Endodermal cell (in vitro differentiated cells): ENCODE data around the gene VIPR2. TPM values are rescaled to one million over a fixed set of nuclear protein-coding genes. Genes with fewer than 3 reads are reported as not detected.
A peak's percentile ranks its signal among the peaks of the same experiment; 100 is the strongest.

Experiments
- DNase-seq: peaks from one replicate; pipeline ENCODE4 v3.0.0-alpha.2; 2017
- H3K27ac ChIP-seq: 2 replicates; pipeline ENCODE4 v1.5.1; 2013; ENCODE audit warnings: mild to moderate bottlenecking, low read depth, low read length, moderate library complexity
- H3K27me3 ChIP-seq: 2 replicates; pipeline ENCODE4 v1.6.1; 2013; ENCODE audit warnings: mild to moderate bottlenecking, low read length, moderate library complexity; ENCODE audit not compliant: insufficient read depth, control insufficient read depth, poor library complexity, severe bottlenecking
- H3K36me3 ChIP-seq: 2 replicates; pipeline ENCODE4 v1.7.0; 2013; ENCODE audit warnings: mild to moderate bottlenecking, low read length, moderate library complexity; ENCODE audit not compliant: control insufficient read depth, insufficient read depth
- H3K4me1 ChIP-seq: one replicate; pipeline ENCODE4 v1.7.0; 2013; ENCODE audit warnings: low read length; ENCODE audit not compliant: control insufficient read depth, insufficient read depth
- H3K4me3 ChIP-seq: 2 replicates; pipeline ENCODE4 v1.5.1; 2013; ENCODE audit warnings: mild to moderate bottlenecking, low read length, moderate library complexity
- H3K9ac ChIP-seq: 2 replicates; pipeline ENCODE4 v1.6.1; 2013; ENCODE audit warnings: mild to moderate bottlenecking, low read length, moderate library complexity; ENCODE audit not compliant: poor library complexity, severe bottlenecking; ENCODE audit errors: extremely low read depth
- H3K9me3 ChIP-seq: 2 replicates; pipeline ENCODE4 v1.6.1; 2013; ENCODE audit warnings: mild to moderate bottlenecking, low read length, moderate library complexity; ENCODE audit not compliant: control insufficient read depth
- H3K27ac Mint-ChIP-seq: 2 replicates; pipeline ENCODE4 v1.8.0; 2020; ENCODE audit warnings: mixed read lengths
- H3K27me3 Mint-ChIP-seq: 2 replicates; pipeline ENCODE4 v1.8.0; 2021; ENCODE audit warnings: mild to moderate bottlenecking, mixed read lengths; ENCODE audit not compliant: insufficient read depth
- H3K36me3 Mint-ChIP-seq: 2 replicates; pipeline ENCODE4 v1.8.0; 2020; ENCODE audit warnings: low read depth, mixed read lengths
- H3K4me1 Mint-ChIP-seq: 2 replicates; pipeline ENCODE4 v1.8.0; 2020; ENCODE audit warnings: mixed read lengths
- H3K4me3 Mint-ChIP-seq: 2 replicates; pipeline ENCODE4 v1.8.0; 2020; ENCODE audit warnings: mild to moderate bottlenecking, moderate library complexity, mixed read lengths
- H3K9me3 Mint-ChIP-seq: 2 replicates; pipeline ENCODE4 v1.8.0; 2020; ENCODE audit warnings: mild to moderate bottlenecking, mixed read lengths
- WGBS, 2 experiments: methylation state at CpG; one replicate each; pipeline versions ENCODE4 v1.1.5 to v1.1.7; 2013; ENCODE audit warnings: missing lambda C conversion rate in 2 of 2, mixed read lengths in 1 of 2; ENCODE audit not compliant: insufficient coverage in 1 of 2, insufficient read length in 1 of 2; 5-methylcytosine and 5-hydroxymethylcytosine counted together
- total RNA-seq, 2 donors: library from RNA; stranded (reverse); fragmentation: NEBNext Ultra II Directional in 1 of 2; extraction: Animal tissue kit (Norgen Biotek cat#: 25700) in 1 of 2; gene quantifications; 2 replicates in 1 of 2; 3 replicates in 1 of 2; pipeline ENCODE4 v1.2.1, GENCODE V29; 2021
- TF ChIP-seq, protein P1 (sequence below): fragments of 200-600 bp; sonication (generic); conservative IDR thresholded peaks from 2 replicates; pipeline ENCODE4 v1.5.0; 2021; ENCODE audit warnings: antibody characterized with exemption, mild to moderate bottlenecking

The VIPR2 gene
- total RNA-seq, 2 donors from 2014 or later, result 0.64 to 1.8 TPM

GRCh38 chr7:159130820-159131219 lies 13.8 kb downstream of the VIPR2 start:
- H3K4me3 ChIP-seq, result no peak overlapping the region
- no peak overlapping the region for H3K9ac ChIP-seq
- Mint-ChIP-seq H3K4me3 (no peak overlapping the region), H3K9me3 (no peaks in the 10 kb centered on the region), H3K36me3 (no peaks in the 10 kb centered on the region), H3K27ac (no peak overlapping the region), H3K27me3 (peaks cover 2% of the 10 kb centered on the region), H3K4me1 (peaks cover 27% of the 10 kb centered on the region)
- H3K9me3 ChIP-seq, result peaks cover 11% of the 10 kb centered on the region
- H3K36me3 ChIP-seq, result no peaks in the 10 kb centered on the region
- no peak overlapping the region for H3K27ac ChIP-seq
- H3K27me3 ChIP-seq, result no peaks in the 10 kb centered on the region
- H3K4me1 ChIP-seq, result peaks cover 2% of the 10 kb centered on the region
- WGBS, 2 experiments, result 76 to 79% methylated on average over 6 to 8 of the region's 8 CpGs
- peak; percentile 36 for DNase-seq
- TF ChIP-seq, protein P1, sequence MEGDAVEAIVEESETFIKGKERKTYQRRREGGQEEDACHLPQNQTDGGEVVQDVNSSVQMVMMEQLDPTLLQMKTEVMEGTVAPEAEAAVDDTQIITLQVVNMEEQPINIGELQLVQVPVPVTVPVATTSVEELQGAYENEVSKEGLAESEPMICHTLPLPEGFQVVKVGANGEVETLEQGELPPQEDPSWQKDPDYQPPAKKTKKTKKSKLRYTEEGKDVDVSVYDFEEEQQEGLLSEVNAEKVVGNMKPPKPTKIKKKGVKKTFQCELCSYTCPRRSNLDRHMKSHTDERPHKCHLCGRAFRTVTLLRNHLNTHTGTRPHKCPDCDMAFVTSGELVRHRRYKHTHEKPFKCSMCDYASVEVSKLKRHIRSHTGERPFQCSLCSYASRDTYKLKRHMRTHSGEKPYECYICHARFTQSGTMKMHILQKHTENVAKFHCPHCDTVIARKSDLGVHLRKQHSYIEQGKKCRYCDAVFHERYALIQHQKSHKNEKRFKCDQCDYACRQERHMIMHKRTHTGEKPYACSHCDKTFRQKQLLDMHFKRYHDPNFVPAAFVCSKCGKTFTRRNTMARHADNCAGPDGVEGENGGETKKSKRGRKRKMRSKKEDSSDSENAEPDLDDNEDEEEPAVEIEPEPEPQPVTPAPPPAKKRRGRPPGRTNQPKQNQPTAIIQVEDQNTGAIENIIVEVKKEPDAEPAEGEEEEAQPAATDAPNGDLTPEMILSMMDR, result no peak

GRCh38 chr7:159130199-159130775 lies 14.4 kb downstream of the VIPR2 start:
- no peaks in the 10 kb centered on the region for H3K36me3 ChIP-seq
- peaks cover 11% of the 10 kb centered on the region for H3K9me3 ChIP-seq
- H3K9me3 Mint-ChIP-seq, result no peaks in the 10 kb centered on the region
- H3K27ac ChIP-seq, result no peak overlapping the region
- TF ChIP-seq, protein P1, result no peak
- no peak overlapping the region for H3K4me3 Mint-ChIP-seq
- H3K27ac Mint-ChIP-seq, result no peak overlapping the region
- no peaks in the 10 kb centered on the region for H3K36me3 Mint-ChIP-seq
- peaks cover 2% of the 10 kb centered on the region for H3K27me3 Mint-ChIP-seq
- H3K4me1 Mint-ChIP-seq, result peaks cover 30% of the 10 kb centered on the region
- no peaks in the 10 kb centered on the region for H3K27me3 ChIP-seq
- WGBS, 2 experiments, result 83 to 88% methylated on average over 6 to 9 of the region's 9 CpGs
- H3K9ac ChIP-seq, result no peak overlapping the region
- H3K4me1 ChIP-seq, result peaks cover 2% of the 10 kb centered on the region
- peak; percentile 20 for DNase-seq
- no peak overlapping the region for H3K4me3 ChIP-seq

GRCh38 chr7:159128767-159129166 lies 15.9 kb downstream of the VIPR2 start:
- Histone ChIP-seq H3K4me3 (no peak overlapping the region), H3K36me3 (no peaks in the 10 kb centered on the region), H3K9ac (no peak overlapping the region), H3K4me1 (peaks cover 2% of the 10 kb centered on the region), H3K27ac (no peak overlapping the region), H3K27me3 (no peaks in the 10 kb centered on the region), H3K9me3 (peaks cover 11% of the 10 kb centered on the region)
- peaks cover 30% of the 10 kb centered on the region for H3K4me1 Mint-ChIP-seq
- no peak overlapping the region for H3K4me3 Mint-ChIP-seq
- no peak overlapping the region for H3K27ac Mint-ChIP-seq
- no peaks in the 10 kb centered on the region for H3K36me3 Mint-ChIP-seq
- DNase-seq, result peak; percentile 22
- 87 to 92% methylated on average over 2 to 10 of the region's 10 CpGs for WGBS, 2 experiments
- no peaks in the 10 kb centered on the region for H3K9me3 Mint-ChIP-seq
- TF ChIP-seq, protein P1, result no peak
- H3K27me3 Mint-ChIP-seq, result peaks cover 2% of the 10 kb centered on the region
